Stimulated activated CD4-positive, alpha-beta T cell treated with anti-CD3 and anti-CD28 coated beads, Interleukin-4, amount 100 ng/mL, for 1 hour (primary cell): ENCODE results near the gene RIPOR3.
"Not testable (repeated sequence)": the region's sequence is repeated elsewhere in the genome, so short reads cannot be mapped to it uniquely, and the experiment has no call there.

Experiments
- DNase-seq: peaks from one replicate; pipeline ENCODE4 v3.0.0-alpha.2; 2020

Gene RIPOR3

GRCh38 chr20:50602432-50603088, 88.8 kb downstream of the RIPOR3 start:
- DNase-seq = no peak

DNA sequence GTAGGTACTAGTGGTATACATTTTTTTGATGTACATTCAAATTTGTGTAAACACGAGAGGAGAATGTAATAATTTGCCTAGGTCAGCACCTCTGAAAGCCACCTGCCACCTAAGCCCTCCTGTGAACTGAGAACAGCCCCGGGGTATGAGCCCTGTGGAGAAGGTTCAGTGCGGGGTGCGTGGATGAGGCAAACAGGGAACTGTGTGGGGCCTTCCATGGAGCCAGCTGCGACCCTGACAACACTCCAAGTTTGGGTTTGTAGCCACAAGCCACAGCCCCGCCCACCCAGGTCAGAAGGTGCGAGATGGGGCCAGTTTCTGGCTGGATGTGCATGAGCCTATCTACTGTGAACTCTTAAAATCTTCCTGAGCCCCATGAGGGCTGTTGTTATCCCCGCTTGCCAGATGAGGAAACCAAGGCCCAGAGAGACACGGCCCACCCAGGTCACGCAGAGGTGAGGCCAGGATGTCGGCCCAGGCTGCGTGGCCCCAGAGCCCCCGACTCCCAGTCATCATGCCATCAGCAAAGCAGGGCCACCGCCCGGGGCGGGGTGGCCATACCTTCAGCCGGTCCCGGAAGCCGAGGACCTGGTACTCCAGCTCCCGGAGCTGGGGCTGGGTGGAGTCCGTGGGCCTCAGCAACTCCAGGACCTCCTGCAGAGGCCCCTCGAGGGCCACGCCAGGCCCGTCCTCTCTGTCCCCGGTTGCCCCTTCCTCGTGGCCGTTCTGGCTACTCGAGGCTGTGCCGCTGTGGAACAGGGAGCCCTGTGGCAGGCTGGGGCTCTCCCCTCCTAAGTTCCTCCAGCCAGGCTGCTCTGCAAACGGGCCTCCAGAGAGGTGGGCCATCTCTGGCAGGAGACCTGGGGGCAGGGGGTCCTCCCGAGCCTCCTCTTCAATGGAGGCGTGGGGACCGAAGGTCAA, 89.6 kb downstream of the RIPOR3 start:
- no peak for DNase-seq

DNA sequence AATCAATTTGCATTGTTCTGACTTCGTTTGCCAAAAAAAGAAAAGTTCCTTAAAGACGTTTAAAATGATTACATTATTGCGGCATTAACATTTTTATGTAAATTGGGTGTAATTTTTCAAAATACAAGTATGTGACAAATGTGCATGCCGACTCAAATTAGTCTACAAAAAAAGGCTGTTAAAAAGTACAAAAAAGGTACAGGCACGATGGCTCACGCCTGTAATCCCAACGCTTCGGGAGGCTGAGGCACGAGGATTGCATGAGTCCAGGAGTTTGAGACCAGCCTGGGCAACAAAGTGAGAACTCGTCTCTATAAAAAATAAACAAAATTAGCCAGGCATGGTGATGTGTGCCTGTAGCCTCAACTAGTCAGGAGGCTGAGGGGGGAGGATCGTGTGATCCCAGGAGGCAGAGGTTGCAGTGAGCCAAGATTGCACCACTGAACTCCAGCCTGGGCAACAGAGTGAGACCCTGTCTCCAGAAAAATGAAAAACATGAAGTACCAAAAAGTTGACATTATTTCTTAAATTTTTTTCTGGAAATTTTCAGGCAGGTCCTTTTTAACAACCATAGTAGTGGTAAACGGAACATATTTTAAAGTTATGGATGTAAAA, 91.0 kb downstream of the RIPOR3 start:
- DNase-seq = no peak

DNA sequence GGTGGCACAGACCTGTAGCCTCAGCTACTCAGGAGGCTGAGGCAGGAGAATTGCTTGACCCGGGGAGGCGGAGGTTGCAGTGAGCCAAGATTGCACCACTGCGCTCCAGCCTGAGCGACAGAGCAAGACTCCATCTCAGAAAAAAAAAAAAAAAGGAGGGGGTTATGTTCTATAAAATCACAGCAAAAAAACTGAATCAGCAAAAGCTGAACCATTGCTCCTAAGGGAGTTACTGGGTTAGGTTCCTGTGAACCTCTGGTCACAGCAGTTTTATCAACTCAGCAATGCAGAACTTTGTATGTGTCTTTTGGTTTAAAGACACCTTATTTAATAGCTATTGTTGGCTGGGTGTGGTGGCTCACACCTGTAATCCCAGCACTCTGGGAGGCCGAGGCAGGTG, 92.6 kb downstream of the RIPOR3 start:
- not testable (repeated sequence) for DNase-seq

GRCh38 chr20:50598074-50598473, 93.3 kb downstream of the RIPOR3 start:
- no peak for DNase-seq

DNA sequence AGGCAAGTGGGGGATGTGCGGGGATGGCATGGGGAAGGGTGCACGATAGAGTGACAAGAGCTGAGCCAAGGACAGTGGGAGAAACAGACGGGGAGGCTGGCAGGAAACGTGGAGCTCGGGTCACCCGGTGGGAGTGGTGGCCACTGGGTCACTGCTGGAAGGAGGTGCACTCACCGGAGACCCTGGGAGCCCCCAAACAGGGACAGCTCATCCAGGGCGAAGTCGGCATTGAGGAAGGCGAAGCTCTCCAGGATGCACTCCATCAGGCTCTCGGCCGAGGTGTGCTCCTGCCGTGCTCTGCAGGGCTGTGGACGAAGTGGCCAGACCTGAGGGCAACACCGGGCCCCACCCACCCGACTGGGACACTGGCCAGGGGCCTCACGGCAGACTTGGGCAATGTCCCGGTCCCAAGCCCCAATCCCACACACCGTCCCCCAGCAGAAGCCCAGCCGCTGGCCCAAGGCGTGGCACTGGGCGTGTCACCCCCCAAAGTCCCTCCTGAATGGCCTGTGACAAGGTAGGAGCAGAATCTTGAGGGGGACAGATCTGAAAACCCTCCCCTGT, 93.9 kb downstream of the RIPOR3 start:
- DNase-seq = no peak

DNA sequence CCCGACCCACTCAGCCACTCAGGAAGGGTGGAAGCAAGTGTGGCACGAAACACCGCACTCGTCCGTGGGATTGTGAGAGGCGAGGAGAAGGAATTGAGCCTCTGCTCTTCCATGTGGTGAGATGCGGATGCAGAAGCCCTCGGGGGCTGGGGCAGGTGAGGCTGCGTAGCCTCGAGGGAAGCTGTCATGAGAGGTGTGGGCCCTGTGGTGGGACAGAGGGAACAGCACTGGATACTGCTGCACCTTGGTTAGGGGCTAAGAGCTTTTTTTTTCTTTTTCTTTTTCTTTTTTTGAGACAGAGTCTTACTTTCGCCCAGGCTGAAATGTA, 94.7 kb downstream of the RIPOR3 start:
- DNase-seq = no peak

- DNase-seq = no peak
Measured at GRCh38 chr20:50595988-50596693, 95.2 kb downstream of the RIPOR3 start.

DNA sequence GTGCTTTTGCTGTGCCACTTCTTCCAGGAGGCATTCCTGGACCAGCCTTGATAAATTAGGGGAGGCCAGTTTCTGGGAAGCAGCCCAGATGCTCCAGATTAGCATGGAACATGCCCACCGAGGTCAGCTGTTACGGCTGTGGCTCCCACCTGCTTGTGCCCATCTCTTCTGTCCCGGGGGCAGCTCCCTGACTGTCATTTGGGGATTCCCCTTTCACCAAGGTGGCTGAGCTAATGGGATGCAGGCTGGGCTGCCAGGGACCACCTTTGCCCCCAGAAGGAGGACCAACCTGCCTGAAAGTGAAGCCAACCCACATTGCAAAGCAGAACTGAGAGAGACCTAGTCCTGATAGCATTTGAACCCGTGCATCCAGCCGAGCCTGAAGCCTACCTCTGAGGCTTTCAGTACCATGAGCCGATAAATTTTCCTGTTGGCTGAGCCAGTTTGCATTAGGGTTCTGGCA, 95.9 kb downstream of the RIPOR3 start:
- DNase-seq = no peak

DNA sequence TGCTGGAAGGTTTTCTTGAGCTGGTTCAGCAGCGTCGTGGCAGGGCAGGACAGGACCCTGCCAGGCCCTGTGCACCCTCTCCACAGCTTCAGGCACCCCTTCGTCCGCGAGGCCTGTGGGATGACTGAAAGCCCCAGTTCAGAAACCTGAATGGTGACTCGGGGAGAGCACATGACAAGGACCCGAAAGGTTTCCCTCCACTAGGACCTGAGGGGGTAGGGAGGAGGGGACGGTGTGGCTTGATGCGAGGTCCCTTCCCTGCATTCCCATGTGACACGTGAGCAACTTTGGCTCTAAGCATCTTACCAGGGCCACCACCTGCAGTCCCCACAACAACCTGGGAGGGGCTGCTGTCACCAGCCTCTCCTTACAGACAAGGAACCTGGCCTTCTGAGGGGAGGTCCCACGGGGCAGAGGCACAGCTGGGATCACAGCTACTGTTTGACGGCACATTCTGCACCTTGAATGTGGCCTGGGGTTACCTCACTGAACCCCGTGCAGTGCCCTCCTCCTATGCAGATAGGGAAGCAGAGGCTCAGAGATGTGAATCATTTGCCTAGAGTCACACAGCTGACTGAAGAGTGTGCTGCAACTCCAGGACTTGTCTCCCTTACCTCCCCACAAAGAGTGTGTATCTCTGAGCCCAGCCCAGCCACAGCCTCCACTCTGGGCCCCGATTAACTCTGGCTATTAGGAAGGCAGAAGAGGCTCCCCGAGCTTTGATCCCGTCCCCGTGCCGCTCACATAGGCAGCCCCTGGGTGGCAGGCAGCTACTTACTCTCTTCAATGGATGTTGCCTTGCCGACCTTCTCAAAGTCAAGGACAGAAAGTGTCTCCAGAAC, 96.5 kb downstream of the RIPOR3 start:
- DNase-seq = no peak

GRCh38 chr20:50594231-50594590, 97.1 kb downstream of the RIPOR3 start:
- no peak for DNase-seq

- DNase-seq = no peak
Measured at GRCh38 chr20:50593005-50593335, 98.4 kb downstream of the RIPOR3 start.

DNA sequence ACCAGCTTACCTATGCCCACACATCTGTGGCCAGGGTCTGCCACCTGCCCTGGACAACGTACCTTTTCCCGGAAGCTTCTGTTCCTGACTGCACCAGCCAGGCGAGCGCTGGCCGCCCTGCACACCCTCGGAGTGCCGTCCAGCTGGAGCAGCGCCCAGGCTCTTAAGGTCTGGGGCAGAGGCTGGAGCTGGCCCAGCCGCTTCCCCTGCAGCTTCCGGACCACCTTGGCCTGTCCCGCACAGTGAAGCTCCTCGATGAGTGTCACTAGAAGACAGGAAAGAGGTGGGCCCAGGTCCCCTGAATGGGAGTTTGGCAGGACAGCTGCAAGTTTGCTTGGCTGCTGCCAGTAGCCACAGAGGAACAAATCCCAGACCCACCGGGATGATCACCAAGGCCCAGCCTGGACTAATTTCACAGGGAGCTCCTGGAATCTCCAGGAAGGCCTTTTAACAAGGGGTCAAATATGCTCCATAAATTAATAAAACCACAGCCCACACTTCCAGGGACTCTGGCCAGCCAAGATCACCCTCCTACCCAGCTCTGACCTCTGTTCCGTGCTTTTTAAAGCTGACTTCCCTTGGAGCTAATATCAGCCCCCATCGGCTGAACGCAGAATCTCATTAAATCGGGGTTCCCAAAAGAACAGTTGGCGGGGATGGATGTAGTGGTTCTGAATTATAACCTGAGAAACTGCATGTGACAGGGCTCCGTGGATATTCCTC, 98.9 kb downstream of the RIPOR3 start:
- DNase-seq = no peak

GRCh38 chr20:50591233-50591852, 100.0 kb downstream of the RIPOR3 start:
- no peak for DNase-seq

DNA sequence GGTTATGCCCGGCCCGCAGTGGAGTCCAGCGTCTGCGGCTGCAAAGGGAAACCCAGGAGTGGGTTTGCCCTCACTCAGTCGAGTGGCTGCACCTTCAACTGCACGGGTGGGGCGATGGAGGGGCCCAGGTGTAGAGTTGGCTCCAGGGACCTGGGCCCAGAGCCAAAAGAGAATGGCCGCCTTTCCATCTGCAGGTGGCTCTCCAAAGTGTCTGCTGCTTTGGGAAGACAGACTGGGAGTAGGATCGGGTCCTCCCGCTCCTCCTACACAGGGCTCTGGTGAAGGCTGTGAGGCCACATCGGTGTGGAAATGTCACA, 101.0 kb downstream of the RIPOR3 start:
- DNase-seq = no peak

DNA sequence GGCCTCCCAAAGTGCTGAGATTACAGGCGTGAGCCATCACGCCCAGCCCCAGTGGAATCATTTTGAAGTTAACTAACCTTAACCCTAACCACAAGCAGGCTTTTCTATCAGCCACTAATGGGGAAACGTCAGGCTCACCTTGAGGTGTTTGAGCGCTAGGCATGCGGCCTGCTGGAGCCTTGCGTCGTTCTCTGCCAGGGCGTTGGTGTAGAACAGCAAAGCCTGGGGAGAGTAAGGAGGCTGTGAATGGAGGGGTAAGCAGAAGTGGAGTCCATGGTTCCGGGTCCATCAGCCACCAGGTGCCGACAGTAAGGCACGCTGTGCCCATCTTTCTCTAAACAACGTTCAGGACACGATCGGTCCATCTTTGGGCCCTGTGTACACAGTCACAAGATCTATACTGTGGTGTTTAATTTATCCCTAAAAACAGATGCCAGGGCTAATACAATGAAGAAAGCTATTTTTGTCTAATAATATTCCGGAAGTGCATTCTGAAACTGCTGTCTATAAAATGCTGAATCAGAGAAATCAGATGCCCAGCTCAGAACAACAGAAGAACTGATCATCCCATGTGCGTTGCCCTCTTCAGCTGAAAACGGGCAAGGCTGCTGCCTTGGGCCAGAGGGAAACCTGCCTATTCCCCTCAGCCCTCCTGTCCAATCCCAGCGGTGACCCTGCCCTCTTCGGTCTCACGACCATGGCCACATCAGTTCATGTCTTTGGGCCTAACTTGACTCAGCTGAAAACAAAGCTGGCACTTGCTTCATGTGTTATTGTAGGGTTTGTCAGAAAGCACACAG, 101.6 kb downstream of the RIPOR3 start:
- no peak for DNase-seq

GRCh38 chr20:50588034-50588736, 103.2 kb downstream of the RIPOR3 start:
- DNase-seq = peak; percentile 81

DNA sequence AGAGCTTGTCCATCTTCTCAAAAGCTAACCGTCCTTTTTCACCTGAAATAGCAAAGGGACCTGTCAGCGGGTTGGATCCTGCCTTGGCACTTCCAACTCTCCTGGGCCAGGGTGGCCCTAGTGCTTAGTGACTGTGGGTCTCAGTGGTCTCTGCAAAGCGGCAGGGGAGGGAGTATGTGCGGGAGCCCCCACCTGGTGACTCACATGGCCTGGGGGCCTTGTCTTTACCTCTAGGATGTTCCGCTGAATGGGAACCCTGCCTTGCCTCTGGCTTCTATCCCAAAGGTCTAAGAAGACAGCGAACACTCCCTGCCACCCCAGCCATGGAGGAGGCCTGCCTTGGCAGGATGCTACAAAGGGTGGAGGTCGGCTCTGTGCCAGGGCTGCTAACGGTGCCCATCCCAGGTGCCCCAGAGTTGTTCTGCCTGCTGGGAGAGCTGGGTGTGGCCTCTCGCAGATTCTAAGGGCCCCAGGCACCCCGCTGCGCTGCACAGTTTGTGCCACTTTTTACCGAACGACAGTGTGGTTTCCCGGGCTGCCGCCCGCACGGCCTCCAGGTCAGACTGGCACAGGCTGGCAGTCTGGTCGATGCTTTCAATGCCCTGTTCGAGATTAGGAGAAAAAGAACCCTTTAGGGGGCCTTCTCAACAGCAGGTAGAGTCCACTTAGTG, 103.9 kb downstream of the RIPOR3 start:
- no peak for DNase-seq
